Measurements from ENCODE around the gene GYG2. TPM values are rescaled to one million over a fixed set of nuclear protein-coding genes. Genes with fewer than 3 reads are reported as not detected.
"Not testable (repeated sequence)": the region's sequence is repeated elsewhere in the genome, so short reads cannot be mapped to it uniquely, and the experiment has no call there.

Gene GYG2
- total and polyA plus RNA-seq, 2 donors from 2014 or later = 2.2 to 2.9 TPM

- H3K9ac ChIP-seq (ENCODE audit: low read length in 3 of 3); FAIRE-seq; H3K4me1 ChIP-seq (ENCODE audit: control insufficient read depth in 2 of 3, insufficient read depth in 2 of 3, low read depth in 1 of 3, low read length in 3 of 3); H3K36me3 ChIP-seq (ENCODE audit: control insufficient read depth in 2 of 3, insufficient read depth in 3 of 3, low read length in 3 of 3); H3K9me3 ChIP-seq (ENCODE audit: control insufficient read depth in 2 of 3, insufficient read depth in 1 of 3, low read length in 3 of 3); intact Hi-C loops (cut with DNase I); H3K27ac ChIP-seq (ENCODE audit: low read depth in 2 of 2, low read length in 2 of 2); H3K4me3 ChIP-seq (ENCODE audit: low read length in 3 of 3); H3K27me3 ChIP-seq (ENCODE audit: control insufficient read depth, insufficient read depth, low read length): not testable (repeated sequence)
- peak in 1 of 5 donors; percentile 22 for DNase-seq
Measured at GRCh38 chrX:2803486-2803885, 25.2 kb upstream of the GYG2 start.

- H3K27ac ChIP-seq (ENCODE audit: low read depth in 2 of 2, low read length in 2 of 2); H3K4me1 ChIP-seq (ENCODE audit: control insufficient read depth in 2 of 3, insufficient read depth in 2 of 3, low read depth in 1 of 3, low read length in 3 of 3); DNase-seq; H3K9me3 ChIP-seq (ENCODE audit: control insufficient read depth in 2 of 3, insufficient read depth in 1 of 3, low read length in 3 of 3); H3K9ac ChIP-seq (ENCODE audit: low read length in 3 of 3); H3K36me3 ChIP-seq (ENCODE audit: control insufficient read depth in 2 of 3, insufficient read depth in 3 of 3, low read length in 3 of 3); intact Hi-C loops (cut with DNase I); H3K4me3 ChIP-seq (ENCODE audit: low read length in 3 of 3); H3K27me3 ChIP-seq (ENCODE audit: control insufficient read depth, insufficient read depth, low read length); FAIRE-seq: not testable (repeated sequence)
Measured at GRCh38 chrX:2804106-2804843, 24.5 kb upstream of the GYG2 start.

GRCh38 chrX:2804858-2805257, 23.9 kb upstream of the GYG2 start:
- H3K4me1 ChIP-seq (ENCODE audit: control insufficient read depth in 2 of 3, insufficient read depth in 2 of 3, low read depth in 1 of 3, low read length in 3 of 3); H3K27me3 ChIP-seq (ENCODE audit: control insufficient read depth, insufficient read depth, low read length); H3K4me3 ChIP-seq (ENCODE audit: low read length in 3 of 3); DNase-seq; H3K9ac ChIP-seq (ENCODE audit: low read length in 3 of 3); H3K9me3 ChIP-seq (ENCODE audit: control insufficient read depth in 2 of 3, insufficient read depth in 1 of 3, low read length in 3 of 3); H3K27ac ChIP-seq (ENCODE audit: low read depth in 2 of 2, low read length in 2 of 2); FAIRE-seq; intact Hi-C loops (cut with DNase I); H3K36me3 ChIP-seq (ENCODE audit: control insufficient read depth in 2 of 3, insufficient read depth in 3 of 3, low read length in 3 of 3): not testable (repeated sequence)

- no peak for FAIRE-seq
Measured at GRCh38 chrX:2811271-2811670, 17.5 kb upstream of the GYG2 start.

More at GRCh38 chrX:2811271-2811670, 17.5 kb upstream of the GYG2 start:
- Histone ChIP-seq H3K4me1 (ENCODE audit: control insufficient read depth in 2 of 3, insufficient read depth in 2 of 3, low read depth in 1 of 3, low read length in 3 of 3) (no peaks in the 10 kb centered on the region), H3K4me3 (ENCODE audit: low read length in 3 of 3) (no peak overlapping the region), H3K9me3 (ENCODE audit: control insufficient read depth in 2 of 3, insufficient read depth in 1 of 3, low read length in 3 of 3) (no peaks in the 10 kb centered on the region), H3K27ac (ENCODE audit: low read depth in 2 of 2, low read length in 2 of 2) (no peak overlapping the region), H3K9ac (ENCODE audit: low read length in 3 of 3) (no peak overlapping the region), H3K27me3 (ENCODE audit: control insufficient read depth, insufficient read depth, low read length) (peaks cover 5% of the 10 kb centered on the region), H3K36me3 (ENCODE audit: control insufficient read depth in 2 of 3, insufficient read depth in 3 of 3, low read length in 3 of 3) (no peaks in the 10 kb centered on the region)
- TF ChIP-seq CTCF (IDR thresholded peaks at IDR 0.05; ENCODE audit: borderline replicate concordance, extremely low read depth, insufficient read depth) = no peak
- no peak for DNase-seq
- intact Hi-C loops (cut with DNase I) = loop anchor here (10.0 kb wide), 1 partner anchor 166 kb away; no protein-coding TSS in a partner anchor
